ENCODE results near the gene TIGD6.

The TIGD6 gene

DNA sequence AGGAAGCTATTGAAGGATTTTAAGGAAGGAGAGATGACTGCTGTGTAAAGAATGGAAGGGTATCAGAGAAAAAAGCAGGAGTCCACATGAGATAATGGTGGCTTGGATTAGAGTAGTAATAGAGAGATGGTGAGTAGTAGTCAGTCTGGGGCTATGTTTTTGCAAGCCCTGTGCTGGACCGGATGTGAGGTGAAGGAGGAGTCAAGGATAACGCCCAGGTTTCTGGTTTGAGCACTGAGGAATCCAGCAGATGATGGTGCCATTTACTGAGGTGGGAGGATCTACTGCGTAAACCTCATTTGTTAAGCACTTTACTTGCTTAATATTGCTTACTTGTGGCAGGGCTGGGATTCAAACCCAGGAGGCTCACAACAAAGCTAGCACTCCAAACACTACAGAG is 1.1 kb downstream of the TIGD6 start:
- no peak for DNase-seq (ENCODE audit: low spot score)
- TF ChIP-seq, protein P1, sequence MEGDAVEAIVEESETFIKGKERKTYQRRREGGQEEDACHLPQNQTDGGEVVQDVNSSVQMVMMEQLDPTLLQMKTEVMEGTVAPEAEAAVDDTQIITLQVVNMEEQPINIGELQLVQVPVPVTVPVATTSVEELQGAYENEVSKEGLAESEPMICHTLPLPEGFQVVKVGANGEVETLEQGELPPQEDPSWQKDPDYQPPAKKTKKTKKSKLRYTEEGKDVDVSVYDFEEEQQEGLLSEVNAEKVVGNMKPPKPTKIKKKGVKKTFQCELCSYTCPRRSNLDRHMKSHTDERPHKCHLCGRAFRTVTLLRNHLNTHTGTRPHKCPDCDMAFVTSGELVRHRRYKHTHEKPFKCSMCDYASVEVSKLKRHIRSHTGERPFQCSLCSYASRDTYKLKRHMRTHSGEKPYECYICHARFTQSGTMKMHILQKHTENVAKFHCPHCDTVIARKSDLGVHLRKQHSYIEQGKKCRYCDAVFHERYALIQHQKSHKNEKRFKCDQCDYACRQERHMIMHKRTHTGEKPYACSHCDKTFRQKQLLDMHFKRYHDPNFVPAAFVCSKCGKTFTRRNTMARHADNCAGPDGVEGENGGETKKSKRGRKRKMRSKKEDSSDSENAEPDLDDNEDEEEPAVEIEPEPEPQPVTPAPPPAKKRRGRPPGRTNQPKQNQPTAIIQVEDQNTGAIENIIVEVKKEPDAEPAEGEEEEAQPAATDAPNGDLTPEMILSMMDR (IDR thresholded peaks at IDR 0.05; ENCODE audit: borderline replicate concordance, control extremely low read depth, extremely low read depth, insufficient read depth, missing control alignments): no peak

DNA sequence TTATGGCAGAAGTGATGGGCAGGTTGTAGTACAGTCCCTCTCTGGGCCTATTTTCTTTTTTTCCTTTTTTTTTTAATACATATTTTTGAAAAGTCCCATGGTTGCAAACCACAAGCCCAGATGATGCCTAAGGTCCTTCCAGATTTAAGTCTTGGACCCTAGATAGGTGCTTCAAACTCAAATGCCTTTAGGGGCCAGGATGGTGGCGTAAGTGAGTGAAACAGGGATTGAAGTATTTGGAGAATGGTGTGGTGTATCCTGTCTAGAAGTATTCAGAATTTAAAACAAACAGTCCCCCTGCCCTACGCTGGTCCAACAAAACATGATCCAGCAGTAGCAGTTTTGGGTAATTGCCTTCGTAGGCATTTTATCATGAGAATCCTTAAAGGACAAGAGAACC is 2.2 kb downstream of the TIGD6 start:
- no peak for DNase-seq (ENCODE audit: low spot score)
- in situ Hi-C loops (cut with MboI; ENCODE audit: low sequenced_read_pairs, unreplicated experiment): no loop called here
- TF ChIP-seq, protein P1 (IDR thresholded peaks at IDR 0.05; ENCODE audit: borderline replicate concordance, control extremely low read depth, extremely low read depth, insufficient read depth, missing control alignments): no peak

More for the DNA sequence above, 1.1 kb downstream of the TIGD6 start:
- in situ Hi-C loops (cut with MboI; ENCODE audit: low sequenced_read_pairs, unreplicated experiment): no loop called here

DNA sequence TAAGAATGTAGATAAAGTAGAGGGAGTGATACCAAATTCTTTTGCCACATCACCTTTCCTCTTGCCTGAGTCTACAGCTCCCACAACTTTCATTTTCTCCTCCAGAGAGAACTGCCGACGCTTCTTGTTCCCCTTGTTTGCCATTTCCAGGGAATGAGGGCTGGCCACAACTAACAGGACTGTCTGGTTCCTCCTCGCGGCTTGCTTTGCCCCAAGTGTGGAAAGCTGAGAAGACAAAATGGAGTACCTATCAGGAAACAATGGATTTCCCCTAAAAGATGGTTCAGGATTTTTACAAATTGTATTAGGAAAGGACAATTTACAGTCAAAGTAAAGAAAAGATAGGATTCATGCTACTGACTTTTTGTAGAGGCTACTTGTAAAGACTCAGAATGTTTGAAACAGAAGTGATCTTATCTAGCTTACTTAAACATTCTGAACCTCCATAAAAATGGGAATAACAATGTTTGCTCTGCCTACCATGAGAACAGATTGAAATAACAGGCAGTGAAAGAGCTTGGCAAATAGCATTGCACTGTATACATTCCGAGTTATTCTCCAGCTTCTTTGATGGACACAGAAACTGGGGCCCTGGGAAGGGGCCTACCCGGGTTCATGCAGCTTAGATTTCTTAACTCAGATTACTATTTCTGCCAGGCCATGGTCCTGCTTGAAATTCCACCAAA is 4.1 kb downstream of the TIGD6 start:
- in situ Hi-C loops (cut with MboI; ENCODE audit: low sequenced_read_pairs, unreplicated experiment): no loop called here
- no peak for DNase-seq (ENCODE audit: low spot score)
- TF ChIP-seq, protein P1 (IDR thresholded peaks at IDR 0.05; ENCODE audit: borderline replicate concordance, control extremely low read depth, extremely low read depth, insufficient read depth, missing control alignments): no peak

DNA sequence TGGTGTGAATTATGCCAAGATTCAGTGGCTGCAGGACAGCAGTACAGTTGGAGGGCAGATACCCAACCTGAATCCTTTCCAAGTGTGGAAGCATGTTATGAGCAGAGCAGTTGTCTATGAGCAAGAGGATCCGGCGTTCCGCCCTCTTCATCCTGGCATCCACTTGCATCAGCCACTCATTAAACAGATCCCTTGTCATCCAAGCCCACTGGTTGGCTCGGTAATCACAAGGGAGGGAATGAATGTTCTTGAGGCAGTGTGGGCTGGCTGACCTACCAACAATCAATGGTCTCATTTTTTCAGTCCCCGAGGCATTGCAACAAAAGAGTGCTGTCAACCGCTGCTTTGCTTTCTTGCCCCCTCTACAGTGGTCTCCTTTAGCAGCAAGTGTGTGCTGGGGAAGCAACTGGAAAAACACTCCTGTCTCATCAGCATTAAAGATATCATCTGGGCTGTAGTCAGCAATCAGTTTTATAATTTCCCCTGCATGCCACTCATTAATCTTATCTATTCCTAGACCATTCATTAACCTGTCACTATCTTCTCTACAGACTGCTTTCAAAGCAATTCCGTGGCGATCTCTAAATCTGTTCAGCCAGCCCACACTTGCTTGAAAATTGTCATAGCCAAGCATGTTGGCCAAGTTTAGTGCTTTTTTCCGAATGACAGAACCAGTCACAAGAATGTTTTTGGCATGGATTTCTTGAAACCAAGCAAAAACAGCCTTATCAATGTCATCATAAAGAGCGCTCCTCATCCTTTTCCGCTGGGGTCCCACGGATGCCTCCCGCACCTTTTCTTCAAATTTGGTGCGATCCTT is 4.9 kb downstream of the TIGD6 start:
- in situ Hi-C loops (cut with MboI; ENCODE audit: low sequenced_read_pairs, unreplicated experiment): no loop called here
- no peak for DNase-seq (ENCODE audit: low spot score)
- TF ChIP-seq, protein P1 (IDR thresholded peaks at IDR 0.05; ENCODE audit: borderline replicate concordance, control extremely low read depth, extremely low read depth, insufficient read depth, missing control alignments): no peak

DNA sequence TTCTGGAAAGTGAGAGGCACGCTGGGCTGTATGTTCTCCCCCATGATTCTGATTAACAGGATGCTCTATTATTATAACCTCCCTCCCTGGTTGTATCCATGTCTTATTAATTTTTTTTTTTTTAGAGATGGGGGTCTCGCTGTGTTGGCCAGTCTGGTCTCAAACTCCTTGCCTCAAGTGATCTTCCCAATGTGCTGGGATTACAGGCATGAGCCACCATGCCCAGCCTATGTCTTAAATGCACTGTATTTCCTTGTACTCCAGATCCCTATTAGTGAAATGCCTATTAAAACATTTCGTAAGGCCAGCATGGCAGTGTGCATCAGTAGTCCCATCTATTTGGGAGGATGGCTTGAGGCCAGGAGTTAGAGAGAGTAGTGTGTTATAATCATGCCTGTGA is 7.0 kb downstream of the TIGD6 start:
- DNase-seq (ENCODE audit: low spot score): no peak
- in situ Hi-C loops (cut with MboI; ENCODE audit: low sequenced_read_pairs, unreplicated experiment): no loop called here
- TF ChIP-seq, protein P1 (IDR thresholded peaks at IDR 0.05; ENCODE audit: borderline replicate concordance, control extremely low read depth, extremely low read depth, insufficient read depth, missing control alignments): no peak

DNA sequence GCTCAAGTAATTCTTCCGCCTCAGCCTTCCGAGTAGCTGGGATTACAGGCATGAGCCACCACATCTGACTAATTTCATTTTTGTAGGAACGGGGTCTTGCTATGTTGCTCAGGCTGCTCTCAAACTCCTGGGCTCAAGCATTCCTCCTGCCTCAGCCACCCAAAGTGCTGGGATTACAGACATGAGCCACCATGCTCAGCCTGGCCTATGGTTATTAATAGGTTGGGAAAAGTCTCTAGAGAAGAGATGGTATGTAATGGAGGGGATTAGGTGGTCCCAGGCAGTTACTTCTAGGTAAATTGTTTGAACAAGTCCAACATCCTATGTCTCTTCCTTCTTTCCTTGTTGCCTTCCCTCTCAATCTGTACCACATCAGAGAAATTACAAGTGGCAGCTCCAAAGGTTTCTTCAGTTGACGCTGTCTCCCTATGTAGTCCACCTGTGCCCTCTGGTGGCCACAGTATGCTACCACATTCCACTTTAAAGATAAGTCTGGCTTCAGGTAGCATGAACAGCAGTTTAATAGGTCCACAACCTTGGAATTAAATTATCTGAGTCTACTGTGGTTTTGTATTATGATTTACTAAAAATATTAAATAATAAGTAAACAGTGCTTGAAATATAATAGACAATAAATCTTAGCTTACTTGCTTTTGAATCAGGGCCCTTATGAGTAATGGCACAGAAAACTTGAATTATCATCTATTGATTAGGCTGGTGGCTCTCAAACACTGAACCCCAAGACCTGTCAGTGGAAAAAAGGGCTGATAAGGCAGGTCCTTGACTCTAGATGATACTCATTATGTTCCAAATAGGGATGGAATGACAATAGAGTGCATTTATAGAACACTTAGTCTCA is 9.7 kb downstream of the TIGD6 start:
- TF ChIP-seq, protein P1 (IDR thresholded peaks at IDR 0.05; ENCODE audit: borderline replicate concordance, control extremely low read depth, extremely low read depth, insufficient read depth, missing control alignments): peak; percentile 89
- DNase-seq (ENCODE audit: low spot score): peak; percentile 65
- in situ Hi-C loops (cut with MboI; ENCODE audit: low sequenced_read_pairs, unreplicated experiment): no loop called here

All from GM13976 (cell line).